ENCODE data around the gene ANGEL2.

DNA sequence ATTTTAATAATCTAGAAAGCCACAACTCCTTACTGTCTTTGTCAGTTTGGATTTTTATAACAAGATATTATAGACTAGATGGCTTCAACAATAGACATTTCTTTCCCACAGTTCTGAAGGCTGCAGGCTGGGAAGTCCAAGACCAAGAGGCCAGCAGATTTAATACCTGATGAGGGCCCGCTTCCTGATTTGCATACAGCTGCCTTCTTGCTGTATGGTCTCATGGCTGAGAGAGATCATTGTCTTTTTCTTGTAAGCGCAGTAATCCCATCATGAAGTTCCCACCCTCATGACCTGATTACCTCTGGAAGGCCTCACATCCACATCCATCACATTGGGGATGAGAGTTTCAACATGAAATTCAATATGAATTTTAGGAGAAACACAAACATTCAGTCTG is 45.2 kb upstream of the ANGEL2 start:
- TF ChIP-seq, protein P1, sequence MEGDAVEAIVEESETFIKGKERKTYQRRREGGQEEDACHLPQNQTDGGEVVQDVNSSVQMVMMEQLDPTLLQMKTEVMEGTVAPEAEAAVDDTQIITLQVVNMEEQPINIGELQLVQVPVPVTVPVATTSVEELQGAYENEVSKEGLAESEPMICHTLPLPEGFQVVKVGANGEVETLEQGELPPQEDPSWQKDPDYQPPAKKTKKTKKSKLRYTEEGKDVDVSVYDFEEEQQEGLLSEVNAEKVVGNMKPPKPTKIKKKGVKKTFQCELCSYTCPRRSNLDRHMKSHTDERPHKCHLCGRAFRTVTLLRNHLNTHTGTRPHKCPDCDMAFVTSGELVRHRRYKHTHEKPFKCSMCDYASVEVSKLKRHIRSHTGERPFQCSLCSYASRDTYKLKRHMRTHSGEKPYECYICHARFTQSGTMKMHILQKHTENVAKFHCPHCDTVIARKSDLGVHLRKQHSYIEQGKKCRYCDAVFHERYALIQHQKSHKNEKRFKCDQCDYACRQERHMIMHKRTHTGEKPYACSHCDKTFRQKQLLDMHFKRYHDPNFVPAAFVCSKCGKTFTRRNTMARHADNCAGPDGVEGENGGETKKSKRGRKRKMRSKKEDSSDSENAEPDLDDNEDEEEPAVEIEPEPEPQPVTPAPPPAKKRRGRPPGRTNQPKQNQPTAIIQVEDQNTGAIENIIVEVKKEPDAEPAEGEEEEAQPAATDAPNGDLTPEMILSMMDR (IDR thresholded peaks at IDR 0.05) = no peak
- no peak for TF ChIP-seq POLR2A (IDR thresholded peaks at IDR 0.05)

Data from adrenal gland (tissue), 5 donors.